Muscle of leg (tissue), 11 donors: Measurements from ENCODE around the gene RALGAPA2. TPM values are rescaled to one million over a fixed set of nuclear protein-coding genes. Genes with fewer than 3 reads are reported as not detected.

Source experiments
- DNase-seq: peaks from one replicate; pipeline ENCODE4 v3.0.0; 2013
- H3K27ac ChIP-seq: one replicate; pipeline ENCODE4 v1.5.1; 2013; ENCODE audit warnings: mild to moderate bottlenecking, low read length, control low read depth
- H3K27me3 ChIP-seq: one replicate; pipeline ENCODE4 v1.6.1; 2013; ENCODE audit warnings: low read length; ENCODE audit not compliant: control insufficient read depth, insufficient read depth
- H3K36me3 ChIP-seq: one replicate; pipeline ENCODE4 v1.6.1; 2013; ENCODE audit warnings: low read length; ENCODE audit not compliant: control insufficient read depth, insufficient read depth
- H3K4me1 ChIP-seq: one replicate; pipeline ENCODE4 v1.6.1; 2013; ENCODE audit warnings: low read length; ENCODE audit not compliant: control insufficient read depth, insufficient read depth
- H3K4me3 ChIP-seq: one replicate; pipeline ENCODE4 v1.5.1; 2013; ENCODE audit warnings: low read length, control low read depth
- H3K9me3 ChIP-seq: replicated peaks from 2 replicates; pipeline ENCODE4 v1.6.1; 2013; ENCODE audit warnings: low read depth, low read length; ENCODE audit not compliant: control insufficient read depth
- WGBS: methylation state at CpG from one replicate; pipeline ENCODE4 v1.1.5; 2013; ENCODE audit warnings: missing lambda C conversion rate; ENCODE audit not compliant: insufficient coverage; 5-methylcytosine and 5-hydroxymethylcytosine counted together
- polyA plus RNA-seq, 8 donors: library from polyadenylated mRNA; unstranded; fragments of 120-200 nt; gene quantifications; one replicate each; pipeline versions ENCODE4 v1.2.1 to v1.2.3, GENCODE V29; 2013; ENCODE audit warnings: inconsistent platforms in 1 of 8, low replicate concordance in 1 of 8; ENCODE audit not compliant: insufficient read length in 8 of 8, insufficient read depth in 1 of 8
- total RNA-seq: library from RNA; stranded (reverse); fragments of 120-200 nt; gene quantifications from one replicate; pipeline ENCODE4 v1.2.4, GENCODE V29; 2013

The RALGAPA2 gene
- total and polyA plus RNA-seq, 9 donors, result 6.0 to 10.6 (median 8.3) TPM

- Histone ChIP-seq H3K36me3 (no peaks in the 10 kb centered on the region), H3K9me3 (no peaks in the 10 kb centered on the region), H3K4me1 (peaks cover 19% of the 10 kb centered on the region), H3K27me3 (no peaks in the 10 kb centered on the region), H3K27ac (no peak overlapping the region), H3K4me3 (no peak overlapping the region)
- DNase-seq, result no peak
- WGBS, result 92% methylated on average over 2 of the region's 2 CpGs
Measured at GRCh38 chr20:20465252-20465651, 247.2 kb downstream of the RALGAPA2 start.

- Histone ChIP-seq H3K9me3 (no peaks in the 10 kb centered on the region), H3K4me3 (no peak overlapping the region), H3K27me3 (no peaks in the 10 kb centered on the region), H3K4me1 (peaks cover 19% of the 10 kb centered on the region), H3K27ac (peak overlapping the region; percentile 62), H3K36me3 (no peaks in the 10 kb centered on the region)
- 39% methylated on average over 4 of the region's 9 CpGs for WGBS
- DNase-seq, result peak; percentile 83
Measured at GRCh38 chr20:20463933-20464374, 248.5 kb downstream of the RALGAPA2 start.

- Histone ChIP-seq H3K27me3 (no peaks in the 10 kb centered on the region), H3K4me3 (no peak overlapping the region), H3K36me3 (peaks cover 4% of the 10 kb centered on the region), H3K9me3 (no peaks in the 10 kb centered on the region), H3K4me1 (peaks cover 19% of the 10 kb centered on the region), H3K27ac (no peak overlapping the region)
- no peak for DNase-seq
- WGBS, result no CpG with 5 or more reads among the region's 3 CpGs
Measured at GRCh38 chr20:20462185-20462584, 250.3 kb downstream of the RALGAPA2 start.

GRCh38 chr20:20461551-20461950 is 250.9 kb downstream of the RALGAPA2 start:
- Histone ChIP-seq H3K9me3 (no peaks in the 10 kb centered on the region), H3K27ac (no peak overlapping the region), H3K27me3 (no peaks in the 10 kb centered on the region), H3K4me1 (peaks cover 17% of the 10 kb centered on the region), H3K4me3 (no peak overlapping the region), H3K36me3 (peaks cover 4% of the 10 kb centered on the region)
- WGBS, result no CpG with 5 or more reads among the region's 2 CpGs
- DNase-seq, result no peak

- Histone ChIP-seq H3K4me3 (no peak overlapping the region), H3K27ac (no peak overlapping the region), H3K4me1 (peaks cover 5% of the 10 kb centered on the region), H3K9me3 (no peaks in the 10 kb centered on the region), H3K36me3 (peaks cover 4% of the 10 kb centered on the region), H3K27me3 (no peaks in the 10 kb centered on the region)
- 94% methylated on average over 5 of the region's 5 CpGs for WGBS
- no peak for DNase-seq
Measured at GRCh38 chr20:20459726-20460125, 252.7 kb downstream of the RALGAPA2 start.

- no peaks in the 10 kb centered on the region for H3K27me3 ChIP-seq
- H3K9me3 ChIP-seq, result no peaks in the 10 kb centered on the region
- H3K36me3 ChIP-seq, result peaks cover 4% of the 10 kb centered on the region
- peaks cover 5% of the 10 kb centered on the region for H3K4me1 ChIP-seq
- no peak overlapping the region for H3K4me3 ChIP-seq
- H3K27ac ChIP-seq, result no peak overlapping the region
- WGBS, result 88% methylated on average over 15 of the region's 15 CpGs
- DNase-seq, result no peak
Measured at GRCh38 chr20:20457392-20458126, 254.9 kb downstream of the RALGAPA2 start.

- DNase-seq, result no peak
- Histone ChIP-seq H3K36me3 (peaks cover 4% of the 10 kb centered on the region), H3K4me1 (peaks cover 8% of the 10 kb centered on the region), H3K4me3 (no peak overlapping the region), H3K27me3 (no peaks in the 10 kb centered on the region), H3K27ac (no peak overlapping the region), H3K9me3 (no peaks in the 10 kb centered on the region)
- WGBS, result 83% methylated on average over 1 of the region's 2 CpGs
Measured at GRCh38 chr20:20456741-20457140, 255.7 kb downstream of the RALGAPA2 start.

GRCh38 chr20:20455926-20456325 is 256.5 kb downstream of the RALGAPA2 start:
- Histone ChIP-seq H3K4me1 (peaks cover 8% of the 10 kb centered on the region), H3K27ac (no peak overlapping the region), H3K27me3 (no peaks in the 10 kb centered on the region), H3K36me3 (peaks cover 4% of the 10 kb centered on the region), H3K9me3 (no peaks in the 10 kb centered on the region), H3K4me3 (no peak overlapping the region)
- WGBS, result 100% methylated on average over 1 of the region's 2 CpGs
- no peak for DNase-seq

GRCh38 chr20:20454850-20455627 is 257.4 kb downstream of the RALGAPA2 start:
- H3K36me3 ChIP-seq, result peaks cover 4% of the 10 kb centered on the region
- H3K27me3 ChIP-seq, result no peaks in the 10 kb centered on the region
- H3K4me1 ChIP-seq, result peaks cover 11% of the 10 kb centered on the region
- 84% methylated on average over 19 of the region's 21 CpGs for WGBS
- H3K9me3 ChIP-seq, result no peaks in the 10 kb centered on the region
- H3K27ac ChIP-seq, result no peak overlapping the region
- no peak overlapping the region for H3K4me3 ChIP-seq
- DNase-seq, result no peak

GRCh38 chr20:20454367-20454766 is 258.1 kb downstream of the RALGAPA2 start:
- DNase-seq, result no peak
- Histone ChIP-seq H3K4me1 (peaks cover 11% of the 10 kb centered on the region), H3K27ac (no peak overlapping the region), H3K4me3 (no peak overlapping the region), H3K27me3 (no peaks in the 10 kb centered on the region), H3K9me3 (no peaks in the 10 kb centered on the region), H3K36me3 (peaks cover 4% of the 10 kb centered on the region)
- WGBS, result 90% methylated on average over 2 of the region's 4 CpGs
